PC-3 (cell line): ENCODE data around the gene TREH.
"Not testable (repeated sequence)": the region's sequence is repeated elsewhere in the genome, so short reads cannot be mapped to it uniquely, and the experiment has no call there.

Source experiments
- EZH2 ChIP-seq: fragments of 300-600 bp; sonication (generic); IDR thresholded peaks from one replicate; pipeline ENCODE4 v1.6.1; 2017; ENCODE audit warnings: antibody characterized with exemption, mild to moderate bottlenecking, low read length; ENCODE audit not compliant: unreplicated experiment
- TF ChIP-seq, protein P1 (sequence below): fragments of 300-600 bp; sonication (generic); conservative IDR thresholded peaks from 2 replicates; pipeline ENCODE4 v1.5.1; 2017; ENCODE audit warnings: antibody characterized with exemption, low read depth, mild to moderate bottlenecking, low read length

DNA sequence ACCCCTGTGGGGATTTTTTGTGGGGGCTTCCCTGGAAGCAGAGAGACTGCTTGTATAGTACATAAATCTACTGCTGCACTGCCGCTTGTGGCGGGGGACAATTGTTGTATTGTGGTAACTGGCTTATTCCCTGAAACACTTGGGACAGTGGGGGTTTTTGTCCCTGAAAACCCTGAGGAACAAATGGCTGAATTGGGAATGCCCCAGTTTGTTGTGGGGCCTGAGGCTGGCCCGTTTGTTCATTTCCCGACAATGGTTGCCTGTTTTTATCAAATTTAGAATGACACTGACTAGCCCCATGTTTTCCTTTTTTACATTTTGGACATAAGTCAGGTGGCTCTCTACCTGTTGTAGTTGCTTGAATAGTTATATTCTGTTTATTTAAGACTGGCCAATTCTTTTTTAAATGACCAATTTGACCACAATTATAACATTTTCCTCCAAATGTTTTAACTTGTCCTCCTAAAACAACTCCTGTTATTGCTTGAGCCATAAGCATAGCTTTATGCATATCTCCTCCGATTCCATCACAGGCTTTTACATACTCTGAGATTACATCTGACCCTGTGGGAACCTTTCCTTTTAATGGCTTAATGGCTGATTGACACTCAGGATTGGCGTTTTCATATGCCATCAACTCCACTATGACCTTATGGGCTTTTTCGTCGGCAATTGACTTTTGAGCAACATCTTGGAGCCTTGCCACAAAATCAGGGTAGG is 47.7 kb upstream of the TREH start:
- TF ChIP-seq, protein P1, sequence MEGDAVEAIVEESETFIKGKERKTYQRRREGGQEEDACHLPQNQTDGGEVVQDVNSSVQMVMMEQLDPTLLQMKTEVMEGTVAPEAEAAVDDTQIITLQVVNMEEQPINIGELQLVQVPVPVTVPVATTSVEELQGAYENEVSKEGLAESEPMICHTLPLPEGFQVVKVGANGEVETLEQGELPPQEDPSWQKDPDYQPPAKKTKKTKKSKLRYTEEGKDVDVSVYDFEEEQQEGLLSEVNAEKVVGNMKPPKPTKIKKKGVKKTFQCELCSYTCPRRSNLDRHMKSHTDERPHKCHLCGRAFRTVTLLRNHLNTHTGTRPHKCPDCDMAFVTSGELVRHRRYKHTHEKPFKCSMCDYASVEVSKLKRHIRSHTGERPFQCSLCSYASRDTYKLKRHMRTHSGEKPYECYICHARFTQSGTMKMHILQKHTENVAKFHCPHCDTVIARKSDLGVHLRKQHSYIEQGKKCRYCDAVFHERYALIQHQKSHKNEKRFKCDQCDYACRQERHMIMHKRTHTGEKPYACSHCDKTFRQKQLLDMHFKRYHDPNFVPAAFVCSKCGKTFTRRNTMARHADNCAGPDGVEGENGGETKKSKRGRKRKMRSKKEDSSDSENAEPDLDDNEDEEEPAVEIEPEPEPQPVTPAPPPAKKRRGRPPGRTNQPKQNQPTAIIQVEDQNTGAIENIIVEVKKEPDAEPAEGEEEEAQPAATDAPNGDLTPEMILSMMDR = not testable (repeated sequence)
- not testable (repeated sequence) for TF ChIP-seq EZH2
